Epithelial cell of proximal tubule (primary cell): ENCODE measurements around the gene ACTL6B. TPM values are rescaled to one million over a fixed set of nuclear protein-coding genes. Genes with fewer than 3 reads are reported as not detected.
"Not testable (repeated sequence)": the region's sequence is repeated elsewhere in the genome, so short reads cannot be mapped to it uniquely, and the experiment has no call there.

Experiments used
- DNase-seq: peaks from one replicate; pipeline ENCODE4 v3.0.0-alpha.2; 2011; ENCODE audit warnings: low read depth
- H3K4me3 ChIP-seq: 2 replicates; pipeline ENCODE4 v1.5.1; 2011; ENCODE audit warnings: low read depth, mild to moderate bottlenecking, low read length
- CTCF ChIP-seq: conservative IDR thresholded peaks from 2 replicates; pipeline ENCODE4 v1.5.1; 2012; ENCODE audit warnings: low read depth, mild to moderate bottlenecking, low read length
- total RNA-seq: library from RNA; depleted of rRNA; stranded (reverse); fragments of >200 nt; gene quantifications from 2 replicates; pipeline ENCODE4 v1.2.3, GENCODE V29; 2015

Gene ACTL6B
- total RNA-seq, 1 donor from 2014 or later = not detected

- TF ChIP-seq CTCF = no peak
Measured at GRCh38 chr7:100667331-100668068, 11.3 kb upstream of the ACTL6B start.

GRCh38 chr7:100665168-100665726, 9.0 kb upstream of the ACTL6B start:
- no peak for TF ChIP-seq CTCF
- no peak overlapping the region for H3K4me3 ChIP-seq
- DNase-seq = no peak

More at GRCh38 chr7:100667331-100668068, 11.3 kb upstream of the ACTL6B start:
- DNase-seq = no peak
- H3K4me3 ChIP-seq = no peak overlapping the region

- not testable (repeated sequence) for H3K4me3 ChIP-seq, DNase-seq
Measured at GRCh38 chr7:100662194-100662776, 6.0 kb upstream of the ACTL6B start.

GRCh38 chr7:100654908-100655831, 1.1 kb downstream of the ACTL6B start:
- DNase-seq = no peak
- no peak overlapping the region for H3K4me3 ChIP-seq
- no peak for TF ChIP-seq CTCF

- no peak for TF ChIP-seq CTCF
- no peak for DNase-seq
Measured at GRCh38 chr7:100649826-100650565, 6.3 kb downstream of the ACTL6B start.

GRCh38 chr7:100642534-100642907, 13.7 kb downstream of the ACTL6B start:
- H3K4me3 ChIP-seq = no peak overlapping the region
- DNase-seq = no peak
- no peak for TF ChIP-seq CTCF

More at GRCh38 chr7:100649826-100650565, 6.3 kb downstream of the ACTL6B start:
- no peak overlapping the region for H3K4me3 ChIP-seq
